ENCODE results near the gene BRPF3. TPM values are rescaled to one million over a fixed set of nuclear protein-coding genes. Genes with fewer than 3 reads are reported as not detected.

BRPF3 gene
- total and polyA plus RNA-seq, 2 of the 13 experiments (the other 11 are each of a cell fraction or from before 2014, with no cell fraction given): 12.3 to 22.9 TPM

- TF ChIP-seq ZNF710 (CRISPR knock-in tag; IDR thresholded peaks at IDR 0.05; ENCODE audit: borderline replicate concordance): 0 out of 2 replicates have a peak, but pooled peaks have one; percentile 48
- TF ChIP-seq RORA (CRISPR knock-in tag; IDR thresholded peaks at IDR 0.05): no peak
- TF ChIP-seq GMEB1 (CRISPR knock-in tag; IDR thresholded peaks at IDR 0.05; ENCODE audit: borderline replicate concordance): no peak; the same call in 1 of the 2 replicates
- no peak for TF ChIP-seq HNRNPUL1 (IDR thresholded peaks at IDR 0.05; ENCODE audit: low read depth, low read length)
- TF ChIP-seq ZBTB8A (CRISPR knock-in tag; IDR thresholded peaks at IDR 0.05; ENCODE audit: borderline replicate concordance, low read depth): no peak
- peak; percentile 8; the same call in 1 of the 2 replicates for TF ChIP-seq ZBTB14 (CRISPR knock-in tag; IDR thresholded peaks at IDR 0.05)
- TF ChIP-seq ARNT2 (CRISPR knock-in tag; IDR thresholded peaks at IDR 0.05; ENCODE audit: low read depth): 0 out of 2 replicates have a peak, but pooled peaks have one; percentile 55
- TF ChIP-seq NFYC (CRISPR knock-in tag; IDR thresholded peaks at IDR 0.05): peak; percentile 12; the same call in 1 of the 2 replicates
- TF ChIP-seq ELF4 (CRISPR knock-in tag; IDR thresholded peaks at IDR 0.05; ENCODE audit: borderline replicate concordance): no peak
- 0 out of 2 replicates have a peak, but pooled peaks have one; percentile 29 for TF ChIP-seq ZNF3 (CRISPR knock-in tag; IDR thresholded peaks at IDR 0.05)
- peak; percentile 35; the same call in 1 of the 2 replicates for TF ChIP-seq MYPOP (CRISPR knock-in tag; IDR thresholded peaks at IDR 0.05)
- TF ChIP-seq NPAS2 (CRISPR knock-in tag; IDR thresholded peaks at IDR 0.05; ENCODE audit: borderline replicate concordance): no peak
- TF ChIP-seq CAMTA2 (CRISPR knock-in tag; IDR thresholded peaks at IDR 0.05; ENCODE audit: borderline replicate concordance): peak; percentile 66; the same call in 1 of the 2 replicates
- TF ChIP-seq SALL2 (CRISPR knock-in tag; IDR thresholded peaks at IDR 0.05): peak; percentile 39; the same call in 1 of the 2 replicates
- no peak for TF ChIP-seq ATAD3A (CRISPR knock-in tag; IDR thresholded peaks at IDR 0.05)
- peak; percentile 90 for TF ChIP-seq TOPORS (CRISPR knock-in tag; IDR thresholded peaks at IDR 0.05)
- TF ChIP-seq RARG (CRISPR knock-in tag; IDR thresholded peaks at IDR 0.05; ENCODE audit: low read depth): no peak
- peak; percentile 75 for TF ChIP-seq POLR2G (IDR thresholded peaks at IDR 0.05; ENCODE audit: low read depth, low read length)
- no peak for TF ChIP-seq ZNF446 (CRISPR knock-in tag; IDR thresholded peaks at IDR 0.05)
- no peak for TF ChIP-seq ZNF282 (IDR thresholded peaks at IDR 0.05; ENCODE audit: partially characterized antibody)
- no peak for TF ChIP-seq ZNF160 (CRISPR knock-in tag; IDR thresholded peaks at IDR 0.05)
- 0 out of 2 replicates have a peak, but pooled peaks have one; percentile 21 for TF ChIP-seq ZNF333 (CRISPR knock-in tag; IDR thresholded peaks at IDR 0.05; ENCODE audit: borderline replicate concordance)
Observed at GRCh38 chr6:36196113-36196879, at the start of gene BRPF3 (continued).

Measured in HepG2 (cell line).